OCI-LY1 (cell line): ENCODE measurements around the gene CRACDL.

Source experiments
- H2AFZ ChIP-seq: fragments of 200-600 bp; sonication (generic), shearing (Covaris generic); 2 replicates; pipeline ENCODE4 v1.6.0; 2014; ENCODE audit warnings: antibody characterized with exemption, mild to moderate bottlenecking, low read length
- H3F3A ChIP-seq: fragments of 200-600 bp; sonication (generic), shearing (Covaris generic); 2 replicates; pipeline ENCODE4 v1.6.0; 2014; ENCODE audit warnings: mild to moderate bottlenecking, antibody characterized with exemption, low read length, moderate library complexity; ENCODE audit not compliant: insufficient read depth
- H3K27ac ChIP-seq: fragments of 200-600 bp; sonication (generic); 2 replicates; pipeline ENCODE4 v1.5.1; 2014; ENCODE audit warnings: low read length, mixed run types, mild to moderate bottlenecking, low read depth; ENCODE audit not compliant: poor library complexity, severe bottlenecking
- H3K27me3 ChIP-seq: fragments of 200-600 bp; sonication (generic); 2 replicates; pipeline ENCODE4 v1.6.0; 2014; ENCODE audit warnings: antibody characterized with exemption, mild to moderate bottlenecking, low read length, moderate library complexity; ENCODE audit not compliant: insufficient read depth
- H3K36me3 ChIP-seq: fragments of 200-600 bp; sonication (generic); 2 replicates; pipeline ENCODE4 v1.6.1; 2014; ENCODE audit warnings: mild to moderate bottlenecking, antibody characterized with exemption, low read length, moderate library complexity, mixed read lengths; ENCODE audit not compliant: insufficient read depth
- H3K4me1 ChIP-seq: fragments of 200-600 bp; sonication (generic); 2 replicates; pipeline ENCODE4 v1.5.1; 2014; ENCODE audit warnings: mild to moderate bottlenecking, low read length, moderate library complexity; ENCODE audit not compliant: insufficient read depth, severe bottlenecking
- H3K4me2 ChIP-seq: fragments of 200-600 bp; sonication (generic), shearing (Covaris generic); 2 replicates; pipeline ENCODE4 v1.6.1; 2014; ENCODE audit warnings: low read length
- H3K4me3 ChIP-seq: fragments of 200-600 bp; sonication (generic); 2 replicates; pipeline ENCODE4 v1.5.1; 2014; ENCODE audit warnings: low read length, low read depth, mild to moderate bottlenecking, mixed read lengths; ENCODE audit not compliant: poor library complexity, severe bottlenecking
- H3K79me2 ChIP-seq: fragments of 200-600 bp; shearing (Covaris generic); 2 replicates; pipeline ENCODE4 v1.6.1; 2016; ENCODE audit warnings: mixed run types, low read length, mixed read lengths; ENCODE audit not compliant: insufficient read depth
- H3K9ac ChIP-seq: fragments of 200-600 bp; sonication (generic), shearing (Covaris generic); 2 replicates; pipeline ENCODE4 v1.6.1; 2014; ENCODE audit warnings: mild to moderate bottlenecking, low read length, mixed read lengths
- H3K9me2 ChIP-seq: fragments of 200-600 bp; sonication (generic), shearing (Covaris generic); 2 replicates; pipeline ENCODE4 v1.6.1; 2014; ENCODE audit warnings: low read depth, mild to moderate bottlenecking, low read length, mixed read lengths
- H3K9me3 ChIP-seq: fragments of 200-600 bp; shearing (Covaris generic); 2 replicates; pipeline ENCODE4 v1.6.1; 2014; ENCODE audit warnings: low read length, mixed read lengths
- H4K20me1 ChIP-seq: fragments of 200-600 bp; sonication (generic), shearing (Covaris generic); 2 replicates; pipeline ENCODE4 v1.6.0; 2016; ENCODE audit warnings: mild to moderate bottlenecking, low read length; ENCODE audit not compliant: insufficient read depth
- CTCF ChIP-seq: fragments of 200-600 bp; sonication (generic), shearing (Covaris generic); IDR thresholded peaks from 2 replicates; pipeline ENCODE4 v1.5.1; 2017; ENCODE audit warnings: mild to moderate bottlenecking, antibody characterized with exemption, low read length, moderate library complexity, mixed read lengths
- EZH2 ChIP-seq: fragments of 200-600 bp; sonication (generic), shearing (Covaris generic); IDR thresholded peaks from 2 replicates; pipeline ENCODE4 v1.8.0; 2017; ENCODE audit warnings: borderline replicate concordance, mixed run types, mild to moderate bottlenecking, antibody characterized with exemption, low read length, moderate library complexity, mixed read lengths

CRACDL gene

GRCh38 chr2:98876741-98877140 lies 59.3 kb downstream of the CRACDL start:
- H3K9me2 ChIP-seq = no peaks in the 10 kb centered on the region
- no peaks in the 10 kb centered on the region for H3K36me3 ChIP-seq
- H3F3A ChIP-seq = no peaks in the 10 kb centered on the region
- H2AFZ ChIP-seq = no peak overlapping the region
- H3K27me3 ChIP-seq = 0 out of 2 replicates have a peak, but pooled peaks cover 4% of the 10 kb centered on the region
- no peaks in the 10 kb centered on the region for H3K79me2 ChIP-seq
- H3K27ac ChIP-seq = no peak overlapping the region
- H3K4me2 ChIP-seq = no peak overlapping the region
- no peaks in the 10 kb centered on the region for H4K20me1 ChIP-seq
- no peak for TF ChIP-seq EZH2
- H3K4me1 ChIP-seq = no peaks in the 10 kb centered on the region
- no peak overlapping the region for H3K4me3 ChIP-seq
- H3K9me3 ChIP-seq = no peaks in the 10 kb centered on the region
- no peak overlapping the region for H3K9ac ChIP-seq

GRCh38 chr2:98875746-98876145 lies 60.3 kb downstream of the CRACDL start:
- Histone ChIP-seq H3K9me2 (no peaks in the 10 kb centered on the region), H2AFZ (no peak overlapping the region), H3K27ac (no peak overlapping the region), H4K20me1 (no peaks in the 10 kb centered on the region), H3K27me3 (0 out of 2 replicates have a peak, but pooled peaks cover 4% of the 10 kb centered on the region), H3K4me1 (no peaks in the 10 kb centered on the region), H3K4me3 (no peak overlapping the region), H3K36me3 (no peaks in the 10 kb centered on the region), H3K79me2 (no peaks in the 10 kb centered on the region), H3K4me2 (no peak overlapping the region), H3F3A (no peaks in the 10 kb centered on the region), H3K9ac (no peak overlapping the region), H3K9me3 (no peaks in the 10 kb centered on the region)
- TF ChIP-seq CTCF (no peak), EZH2 (no peak)

GRCh38 chr2:98875081-98875728 lies 60.8 kb downstream of the CRACDL start:
- no peaks in the 10 kb centered on the region for H3K36me3 ChIP-seq
- H3K4me1 ChIP-seq = no peaks in the 10 kb centered on the region
- H3K9me2 ChIP-seq = no peaks in the 10 kb centered on the region
- no peaks in the 10 kb centered on the region for H3F3A ChIP-seq
- no peak overlapping the region for H3K4me3 ChIP-seq
- no peaks in the 10 kb centered on the region for H3K9me3 ChIP-seq
- TF ChIP-seq CTCF = no peak
- TF ChIP-seq EZH2 = no peak
- H3K79me2 ChIP-seq = no peaks in the 10 kb centered on the region
- no peak overlapping the region for H3K9ac ChIP-seq
- H3K4me2 ChIP-seq = no peak overlapping the region
- H3K27me3 ChIP-seq = 0 out of 2 replicates have a peak, but pooled peaks cover 4% of the 10 kb centered on the region
- no peaks in the 10 kb centered on the region for H4K20me1 ChIP-seq
- H2AFZ ChIP-seq = no peak overlapping the region
- no peak overlapping the region for H3K27ac ChIP-seq

- H3K9me2 ChIP-seq = no peaks in the 10 kb centered on the region
- H3F3A ChIP-seq = no peaks in the 10 kb centered on the region
- peaks cover 7% of the 10 kb centered on the region for H3K4me1 ChIP-seq
- H3K27ac ChIP-seq = no peak overlapping the region
- H2AFZ ChIP-seq = no peak overlapping the region
- H3K9me3 ChIP-seq = no peaks in the 10 kb centered on the region
- H4K20me1 ChIP-seq = no peaks in the 10 kb centered on the region
- H3K27me3 ChIP-seq = 0 out of 2 replicates have a peak, but pooled peaks cover 4% of the 10 kb centered on the region
- no peaks in the 10 kb centered on the region for H3K36me3 ChIP-seq
- no peaks in the 10 kb centered on the region for H3K79me2 ChIP-seq
- no peak overlapping the region for H3K4me2 ChIP-seq
- H3K4me3 ChIP-seq = no peak overlapping the region
- no peak for TF ChIP-seq EZH2
- no peak overlapping the region for H3K9ac ChIP-seq
These were observed 61.8 kb downstream of the CRACDL start for GRCh38 chr2:98874186-98874689.
